HG02943 (cell line): ENCODE measurements around the gene RABL6.

Experiments used
- ATAC-seq: cut with Tn5 transposase; IDR thresholded peaks from one replicate; pipeline ENCODE4 v1.9.1; 2021; ENCODE audit warnings: mild to moderate bottlenecking, low read depth, moderate library complexity; ENCODE audit not compliant: unreplicated experiment

The RABL6 gene

DNA sequence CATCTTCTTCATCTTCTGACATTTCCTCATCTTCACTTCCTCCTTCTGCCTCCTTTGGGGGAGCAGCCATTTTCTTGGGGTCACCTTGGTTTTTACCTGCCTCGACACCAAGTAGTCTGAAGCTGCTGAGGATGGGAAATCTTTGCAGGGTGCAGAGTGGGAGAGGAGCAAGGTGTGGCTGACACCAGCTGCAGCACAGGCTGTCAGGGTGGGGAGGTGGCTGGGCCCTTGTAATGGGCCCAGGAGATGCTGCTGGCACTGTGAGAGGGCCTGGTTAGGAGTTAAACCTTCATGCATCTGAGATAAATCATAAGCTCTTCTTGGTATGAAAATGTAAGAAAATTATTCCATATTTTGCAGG lies 7.7 kb downstream of the RABL6 start:
- ATAC-seq: no peak

DNA sequence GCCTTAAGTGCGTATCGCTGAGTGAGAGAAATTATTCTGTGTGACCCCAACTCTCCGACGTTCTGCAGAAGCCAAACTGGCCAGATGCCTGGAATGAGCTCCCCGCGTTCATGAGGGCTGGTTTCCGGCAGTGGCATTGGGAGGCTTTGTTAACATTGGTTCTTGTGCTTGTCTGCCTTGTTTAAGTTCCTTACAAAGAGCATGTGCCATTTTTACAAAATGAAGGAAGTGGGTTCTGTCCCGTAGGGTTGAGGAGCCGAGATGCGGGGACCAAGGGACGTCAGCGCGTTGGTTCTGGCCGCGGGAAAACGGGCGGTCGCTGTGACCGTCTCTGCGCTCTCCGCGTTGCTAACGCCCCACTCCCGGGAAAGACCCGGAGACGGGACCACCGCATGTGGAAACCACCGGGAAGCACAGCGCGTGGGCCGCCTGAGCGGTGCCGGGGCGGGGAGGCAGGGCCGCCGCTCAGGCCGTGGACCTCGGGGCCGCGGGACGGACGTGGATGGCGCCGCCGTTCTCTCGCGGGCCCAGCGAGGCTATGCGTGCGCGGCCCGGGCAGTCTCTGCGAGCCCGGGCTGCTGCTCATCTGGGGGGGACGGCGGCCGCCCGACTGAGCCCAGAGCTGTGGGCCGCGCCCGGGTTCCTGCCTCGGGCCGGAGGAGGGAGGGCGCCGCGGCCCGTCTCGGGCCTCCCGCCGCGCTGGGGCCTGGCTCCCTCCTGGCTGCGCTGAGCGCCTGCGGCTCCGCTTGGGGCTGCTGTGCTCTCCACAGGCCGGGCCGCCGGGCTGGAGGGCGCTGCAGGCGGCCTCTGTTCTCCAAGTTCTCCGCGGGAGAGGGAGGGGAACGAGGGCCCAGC lies 13.4 kb downstream of the RABL6 start:
- ATAC-seq: no peak

DNA sequence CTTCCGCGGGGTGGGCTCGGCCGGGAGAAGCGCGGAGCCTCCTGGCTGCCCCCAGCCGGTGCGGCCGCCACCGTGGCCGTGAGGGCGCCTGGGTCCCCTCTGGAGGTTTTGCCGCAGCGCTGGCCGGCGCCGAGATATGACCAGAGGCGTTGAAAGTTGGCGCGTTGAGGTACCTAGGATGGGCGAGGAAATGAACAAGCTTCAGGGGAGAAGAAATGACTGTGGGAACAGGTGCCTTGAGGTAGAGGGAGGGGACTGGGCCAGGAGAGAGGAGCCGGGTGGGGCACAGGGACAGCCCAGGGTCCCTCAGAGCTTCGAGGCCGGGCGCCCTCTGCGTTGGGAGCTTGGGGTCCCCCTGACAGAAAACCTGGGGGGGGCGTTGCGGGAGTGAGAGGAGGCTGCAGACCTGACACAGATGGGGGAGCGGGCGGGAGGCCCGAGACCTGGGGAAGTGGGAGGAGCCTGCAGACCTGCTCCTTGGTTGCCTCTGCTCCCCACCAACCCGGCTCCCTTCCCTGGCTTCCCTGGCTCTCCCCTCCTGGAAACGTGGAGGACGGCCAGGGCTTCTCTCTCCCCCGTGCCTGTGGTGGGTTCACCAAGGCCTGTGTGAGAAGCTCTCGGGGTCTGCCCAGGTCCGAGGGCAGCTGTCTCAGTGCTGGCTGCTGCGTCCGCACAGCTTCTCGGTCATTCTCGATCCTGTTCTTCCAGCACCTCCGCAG lies 14.2 kb downstream of the RABL6 start:
- no peak for ATAC-seq

DNA sequence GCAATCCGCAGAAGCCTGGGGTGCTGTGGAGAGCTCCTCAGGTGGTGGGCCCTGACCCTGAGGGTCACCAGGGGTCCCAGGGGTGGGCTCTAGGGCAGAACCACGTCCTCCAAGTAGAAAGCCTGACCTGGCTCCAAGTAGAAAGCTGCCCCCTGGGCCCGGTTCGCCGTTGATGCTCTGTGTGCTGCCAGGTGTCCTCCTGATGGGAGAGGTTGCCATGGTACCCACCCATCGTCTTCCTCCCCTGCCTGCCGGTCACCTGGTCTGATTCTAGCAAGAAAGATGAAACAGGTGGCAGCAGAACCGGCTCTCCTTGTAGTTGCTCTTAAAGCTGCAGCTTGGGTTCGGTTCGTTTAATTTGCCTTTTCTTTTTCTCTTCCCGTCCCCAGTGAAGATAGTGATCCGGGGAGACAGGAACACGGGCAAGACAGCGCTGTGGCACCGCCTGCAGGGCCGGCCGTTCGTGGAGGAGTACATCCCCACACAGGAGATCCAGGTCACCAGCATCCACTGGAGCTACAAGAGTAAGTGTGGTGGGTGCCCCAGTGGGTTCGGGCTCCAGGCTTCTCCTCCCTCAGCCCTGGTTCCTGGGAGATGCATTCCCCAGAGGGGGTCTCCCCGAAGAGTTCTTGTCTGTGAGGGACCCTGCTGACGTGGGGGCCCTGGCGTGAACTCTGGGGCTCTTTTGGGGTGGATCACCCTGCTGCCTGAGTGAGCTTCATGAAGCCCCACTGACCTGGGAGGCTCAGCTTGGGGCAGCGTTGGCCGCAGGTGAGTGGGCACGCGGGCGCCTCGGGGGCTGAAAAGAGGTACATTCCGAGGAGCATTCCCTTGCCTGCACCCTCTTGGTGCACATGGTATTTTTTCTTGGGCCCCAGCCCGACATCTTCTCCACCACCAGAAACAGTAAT lies 15.6 kb downstream of the RABL6 start:
- ATAC-seq: no peak

DNA sequence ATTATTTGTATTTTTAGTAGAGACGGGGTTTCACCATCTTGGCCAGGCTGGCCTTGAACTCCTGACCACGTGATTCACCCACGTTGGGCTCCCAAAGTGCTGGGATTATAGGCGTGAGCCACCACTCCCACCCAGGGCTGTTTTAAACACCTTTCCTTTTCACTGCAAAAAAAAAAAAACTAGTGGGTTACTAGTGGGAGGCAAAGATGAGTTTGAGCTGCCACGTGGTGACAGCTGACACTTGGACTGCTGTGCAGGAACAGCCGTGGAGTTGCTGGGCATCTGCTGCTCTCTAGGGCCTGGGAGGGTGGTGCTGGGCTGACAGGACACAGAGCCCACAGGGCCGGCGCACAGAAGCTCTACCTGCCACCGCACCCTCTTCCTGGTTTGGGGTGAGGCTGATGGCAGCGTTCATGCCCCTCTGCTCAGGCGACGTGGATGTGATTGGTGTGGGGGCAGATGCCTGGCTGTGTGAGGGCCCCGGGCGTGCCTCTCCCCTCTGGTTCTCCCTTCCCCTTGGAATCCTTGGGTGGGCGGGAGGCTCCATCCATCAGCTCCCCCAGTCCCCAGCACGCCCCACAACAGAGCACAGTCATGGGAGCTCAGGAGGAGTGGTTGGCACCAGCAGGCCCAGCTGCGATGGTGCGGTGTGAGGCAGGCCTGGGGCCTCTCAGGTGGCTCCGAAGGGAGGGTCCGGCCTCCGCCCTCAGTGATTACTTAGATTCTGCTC lies 16.9 kb downstream of the RABL6 start:
- no peak for ATAC-seq

DNA sequence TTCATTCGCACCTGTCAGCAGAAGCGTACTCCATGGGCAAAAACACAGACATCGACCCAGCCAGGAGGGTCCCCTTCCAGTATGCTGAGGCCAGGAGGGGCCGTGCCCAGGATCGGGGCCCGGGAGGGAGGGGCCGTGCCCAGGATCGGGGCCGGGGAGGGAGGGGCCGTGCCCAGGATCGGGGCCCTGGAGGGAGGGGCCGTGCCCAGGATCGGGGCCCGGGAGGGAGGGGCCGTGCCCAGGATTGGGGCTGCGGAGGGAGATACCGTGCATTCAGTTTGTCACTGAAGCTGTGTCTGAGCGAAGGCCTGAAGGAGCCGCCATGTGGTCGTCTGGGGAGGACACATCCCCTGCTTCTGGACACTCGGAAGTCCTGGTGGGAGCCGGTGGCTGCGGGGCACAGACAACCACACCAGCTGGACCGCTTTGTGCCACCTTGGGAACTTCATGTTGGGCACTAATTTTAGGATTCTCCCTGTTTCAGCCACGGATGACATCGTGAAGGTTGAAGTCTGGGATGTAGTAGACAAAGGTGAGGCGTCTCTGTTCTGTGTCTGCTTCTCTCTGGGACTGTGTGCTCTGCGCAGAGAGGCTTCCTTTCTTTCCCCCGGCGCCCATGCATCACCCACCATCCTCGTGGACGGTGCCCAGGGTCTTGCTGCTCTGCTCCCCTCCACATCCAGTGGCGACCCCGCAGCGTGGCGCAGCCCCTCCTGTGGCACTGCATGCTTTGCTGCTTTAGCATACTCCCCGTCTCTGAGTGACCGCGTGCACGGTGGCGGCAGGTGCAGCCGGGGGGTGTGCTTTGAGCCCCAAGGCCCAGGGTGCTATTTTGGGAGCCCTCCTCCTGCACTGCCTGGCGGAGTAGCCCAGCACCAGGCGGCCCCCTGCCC lies 17.8 kb downstream of the RABL6 start:
- ATAC-seq: no peak

DNA sequence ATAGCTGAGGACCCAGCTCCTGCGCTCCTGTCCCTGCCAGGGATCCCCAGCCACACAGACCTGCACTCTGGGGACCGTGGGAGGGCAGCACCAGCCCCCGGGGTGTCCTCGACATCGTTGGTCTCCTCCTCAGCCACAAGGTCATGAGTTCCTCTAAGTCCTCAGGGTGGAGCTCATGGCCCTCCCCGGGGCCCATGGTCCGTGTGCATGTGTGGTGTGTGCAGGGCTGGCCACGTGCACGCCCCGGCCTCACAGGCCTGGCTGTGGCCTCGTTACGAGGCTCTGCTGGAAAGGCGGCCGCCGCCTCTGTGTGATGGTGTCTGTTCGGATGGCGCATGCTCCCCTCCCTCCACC lies 18.4 kb downstream of the RABL6 start:
- ATAC-seq: no peak

DNA sequence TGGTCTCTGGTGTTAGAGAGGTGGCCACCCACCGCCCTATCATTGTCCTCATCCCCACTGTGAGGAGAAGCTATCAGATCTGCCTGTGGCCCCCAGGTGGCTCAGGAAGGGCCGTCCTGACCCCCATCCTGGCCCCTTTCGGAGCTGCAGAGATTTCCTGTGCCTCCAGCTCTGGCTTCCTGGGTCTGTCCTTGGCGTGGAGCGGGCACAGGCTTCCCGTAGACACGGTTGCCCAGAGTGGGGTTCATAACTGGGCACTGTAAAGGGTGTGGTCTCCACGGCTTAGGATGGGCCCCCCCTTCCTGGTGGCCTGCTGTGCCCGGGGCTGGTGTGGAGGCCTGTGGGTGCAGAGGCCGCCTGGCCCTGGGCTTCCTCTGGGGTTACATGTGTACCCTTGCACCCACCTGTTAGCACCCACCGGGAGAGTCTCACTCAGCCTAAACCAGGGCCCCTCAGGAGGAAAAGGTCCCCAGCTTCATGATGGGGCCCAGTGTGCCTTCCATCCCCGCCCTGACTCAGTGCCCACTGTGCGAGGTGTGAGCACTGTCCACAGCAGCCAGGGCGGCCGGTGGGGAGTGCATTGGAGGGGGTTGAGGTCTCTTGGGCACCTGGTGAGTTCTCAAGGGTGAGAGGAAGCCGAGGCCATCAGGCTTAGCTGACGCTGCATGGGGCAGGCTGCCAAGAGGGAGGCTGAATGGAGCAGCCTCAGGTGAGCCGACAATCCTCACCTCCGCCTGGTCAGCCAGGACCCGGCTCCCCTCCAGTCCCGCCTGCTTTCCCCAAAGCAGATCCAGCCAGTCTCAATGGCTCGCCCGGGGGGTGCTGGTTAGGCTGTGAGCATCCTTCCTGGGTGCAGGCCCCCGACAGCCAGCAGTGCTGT lies 19.2 kb downstream of the RABL6 start:
- no peak for ATAC-seq

DNA sequence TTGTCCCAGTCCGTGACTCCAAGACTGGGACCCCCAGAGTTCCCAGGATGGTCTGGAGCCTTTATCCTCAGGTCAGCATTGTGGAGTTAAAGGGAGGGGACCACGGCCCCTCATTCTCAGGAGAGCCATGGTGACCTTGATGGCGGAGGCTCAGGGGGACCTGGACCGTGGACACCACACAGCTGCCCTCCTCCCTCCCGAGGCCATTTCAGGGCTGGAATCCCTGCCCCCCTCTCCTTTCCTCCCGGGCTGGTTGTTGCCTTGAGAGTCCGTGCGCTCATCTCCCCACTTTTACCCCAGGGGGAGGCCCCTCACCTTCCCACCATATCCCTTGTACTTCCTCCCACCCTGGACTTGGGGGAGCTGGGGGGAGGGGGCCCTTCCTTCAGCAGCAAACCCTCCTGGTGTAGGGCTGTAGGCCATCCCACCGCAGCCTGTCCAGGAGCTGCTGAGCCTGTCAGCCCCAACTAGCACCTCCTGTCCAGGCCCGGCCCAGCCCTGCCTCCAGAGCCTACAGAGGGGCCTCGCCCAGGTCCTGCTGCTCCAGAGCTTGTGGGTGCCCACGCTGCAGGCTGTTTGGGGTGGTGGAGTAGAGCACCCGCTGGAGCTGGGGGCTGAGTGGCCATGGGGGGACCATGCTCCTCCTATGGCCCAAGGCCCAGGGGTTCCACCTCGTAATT lies 20.2 kb downstream of the RABL6 start:
- no peak for ATAC-seq

DNA sequence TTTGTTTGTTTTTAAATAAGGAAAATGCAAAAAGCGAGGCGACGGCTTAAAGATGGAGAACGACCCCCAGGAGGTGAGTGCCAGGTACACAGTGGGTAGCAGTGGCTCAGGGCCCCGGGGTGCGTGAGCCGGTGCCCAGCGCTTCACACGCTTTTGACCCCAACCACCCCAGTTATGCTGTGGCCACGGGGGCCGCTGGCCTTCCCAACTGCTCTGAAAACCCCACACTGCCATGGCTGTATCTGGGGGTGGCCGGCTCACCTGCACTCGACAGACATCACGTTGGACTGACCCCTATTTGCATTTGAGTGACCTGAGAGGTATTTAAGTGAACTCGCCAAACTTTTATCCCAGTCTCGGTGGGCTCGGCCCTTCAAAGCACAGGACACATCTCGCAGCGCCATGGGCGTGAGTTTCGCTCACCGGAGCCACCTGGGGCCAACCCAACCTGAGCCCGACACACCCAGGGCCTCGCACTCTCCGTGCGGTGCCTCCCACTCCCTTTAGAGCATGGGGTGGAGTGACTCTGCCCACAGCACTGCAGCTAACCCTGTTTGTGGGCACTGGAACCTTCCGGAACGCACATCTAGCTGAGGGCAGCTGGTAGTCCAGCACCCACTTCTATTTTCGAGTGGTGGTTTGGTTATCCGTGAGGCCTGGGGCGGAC lies 20.9 kb downstream of the RABL6 start:
- ATAC-seq: no peak

DNA sequence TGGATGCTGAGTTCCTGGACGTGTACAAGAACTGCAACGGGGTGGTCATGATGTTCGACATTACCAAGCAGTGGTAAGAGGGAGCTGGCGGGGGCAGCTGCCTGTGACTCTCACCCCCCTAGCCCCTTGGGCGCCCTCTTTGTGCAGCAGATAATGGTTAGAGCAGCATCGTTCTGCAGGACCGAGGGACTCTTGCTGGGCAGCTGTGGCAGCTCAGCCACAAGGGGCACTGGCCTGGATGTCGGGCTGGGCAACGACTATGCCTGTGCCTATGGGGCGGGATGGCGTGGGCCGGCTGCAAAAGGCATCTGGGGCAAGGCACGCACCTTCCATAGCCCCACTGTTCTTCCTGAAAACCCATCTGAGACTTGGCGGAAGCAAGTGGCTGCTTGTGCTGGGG lies 21.7 kb downstream of the RABL6 start:
- ATAC-seq: no peak

DNA sequence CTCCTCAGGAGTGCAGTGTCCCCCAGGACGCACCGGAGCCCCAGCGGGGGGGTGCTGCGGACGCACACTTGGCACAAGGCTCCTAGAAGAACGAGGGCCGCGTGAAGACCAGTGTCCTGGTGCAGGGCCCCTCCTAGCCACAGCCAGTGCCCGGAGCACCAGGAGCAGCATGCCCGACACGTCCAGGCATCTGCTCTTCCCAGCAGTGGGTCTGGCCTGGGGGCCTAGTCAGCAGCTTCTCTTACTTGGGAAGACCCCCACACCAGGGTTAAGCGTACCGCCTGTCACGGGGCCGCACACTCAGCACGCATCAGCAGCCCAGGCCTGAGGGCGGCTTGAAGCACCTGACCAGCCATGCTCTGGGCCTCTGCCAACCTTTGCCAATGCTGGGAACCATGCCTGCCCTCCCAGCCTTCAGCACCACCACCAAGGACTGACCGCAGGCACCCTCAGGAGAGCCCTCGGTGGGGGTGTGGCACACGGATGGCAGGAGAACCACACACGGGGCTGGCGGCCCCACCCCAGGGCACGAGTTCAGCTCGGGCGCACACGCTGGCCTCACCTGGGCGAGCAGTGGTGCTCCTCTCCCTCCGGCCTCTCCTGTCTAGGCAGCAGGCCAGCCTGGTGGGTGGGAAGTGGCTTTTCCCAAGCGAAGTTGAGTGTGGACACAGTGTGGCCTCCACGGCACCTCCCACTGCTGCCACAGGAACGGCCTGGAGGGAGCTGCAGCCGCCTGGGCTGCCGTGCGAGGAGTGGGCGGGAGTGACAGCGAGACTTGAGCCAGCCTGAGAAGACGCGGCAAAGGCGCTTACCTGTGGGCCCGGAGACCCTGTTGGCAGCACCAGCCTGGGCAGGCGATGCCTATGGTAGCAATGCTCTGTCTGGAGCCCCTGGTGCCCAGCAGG lies 22.5 kb downstream of the RABL6 start:
- no peak for ATAC-seq

DNA sequence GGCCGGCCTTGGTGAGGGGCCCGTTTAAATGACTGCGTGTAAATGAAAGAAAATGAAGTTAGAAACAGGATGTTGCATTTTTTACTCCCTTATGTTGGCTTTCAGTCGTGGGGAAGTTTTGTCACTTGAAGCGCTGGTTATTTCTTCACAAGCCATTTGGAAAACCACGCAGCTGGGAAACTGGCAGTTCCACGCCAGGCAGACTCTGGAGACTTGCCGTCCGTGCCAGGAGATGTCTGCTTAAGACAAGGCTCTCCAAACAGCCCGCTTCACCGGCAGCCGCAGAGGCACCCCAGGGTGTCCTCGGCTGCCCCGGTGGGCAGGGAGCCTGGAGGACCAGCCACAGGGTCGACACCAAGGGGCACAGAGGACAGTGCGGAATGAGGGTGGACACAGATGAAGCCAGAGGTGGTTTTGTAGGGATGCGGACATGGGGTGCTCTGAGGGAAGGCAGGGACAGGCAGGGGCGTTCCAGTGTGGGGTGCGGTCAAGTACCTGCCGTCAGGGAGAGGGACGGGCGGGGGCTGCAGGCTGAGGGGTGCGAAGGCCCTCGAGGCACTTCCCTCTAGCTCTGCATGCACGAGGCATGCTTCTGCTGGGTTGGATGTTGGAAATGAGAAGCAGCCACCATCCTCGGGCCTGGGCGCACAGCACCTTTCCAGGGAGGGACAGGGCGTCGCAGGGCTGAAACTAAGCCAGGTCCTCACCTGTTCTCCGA lies 23.4 kb downstream of the RABL6 start:
- no peak for ATAC-seq

DNA sequence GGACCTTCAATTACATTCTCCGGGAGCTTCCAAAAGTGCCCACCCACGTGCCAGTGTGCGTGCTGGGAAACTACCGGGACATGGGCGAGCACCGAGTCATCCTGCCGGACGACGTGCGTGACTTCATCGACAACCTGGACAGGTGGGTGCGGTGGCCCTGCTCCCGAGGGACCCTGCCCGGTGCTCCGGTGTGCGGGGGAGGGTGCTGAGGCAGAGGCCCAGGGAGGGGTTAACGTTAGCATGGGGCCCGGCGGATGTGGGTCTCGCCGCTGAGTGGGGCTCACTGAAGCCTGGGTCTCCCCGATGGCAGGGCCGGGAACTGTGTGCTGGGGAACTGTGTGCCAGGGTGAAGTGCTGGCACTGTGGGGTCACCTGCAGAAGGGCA lies 24.0 kb downstream of the RABL6 start:
- no peak for ATAC-seq

DNA sequence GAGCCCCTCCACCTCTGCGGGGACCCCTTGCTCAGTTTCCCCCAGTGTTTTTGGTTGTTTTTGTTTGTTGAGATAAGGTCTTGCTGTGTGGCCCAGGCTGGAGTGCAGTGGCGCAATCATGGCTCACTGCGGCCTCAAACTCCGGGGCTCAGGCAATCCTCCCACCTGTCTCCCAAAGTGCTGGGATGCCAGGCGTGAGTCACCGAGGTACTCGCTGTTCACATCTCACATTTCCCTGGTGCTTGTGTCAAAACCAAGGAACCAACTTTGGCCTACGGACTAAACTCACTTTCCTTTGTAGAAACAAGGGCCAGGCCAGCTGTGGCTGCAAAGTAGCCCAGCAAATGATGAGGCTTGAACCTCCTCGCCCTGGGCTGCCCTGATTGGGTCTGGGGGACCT lies 24.8 kb downstream of the RABL6 start:
- no peak for ATAC-seq
